Mammary epithelial cell (primary cell): ENCODE results near the gene FOXN1.

Experiments used
- CTCF ChIP-seq, 2 donors: IDR thresholded peaks in 1 of 2; conservative IDR thresholded peaks in 1 of 2; 2 replicates each; pipeline ENCODE4 v1.5.1; 2011 to 2012; ENCODE audit warnings: inconsistent platforms in 2 of 2, low read length in 2 of 2, mild to moderate bottlenecking in 2 of 2, control low read depth in 1 of 2, low read depth in 1 of 2; ENCODE audit not compliant: insufficient read depth in 1 of 2; ENCODE audit errors: extremely low read depth in 1 of 2
- EZH2 ChIP-seq: IDR thresholded peaks from 2 replicates; pipeline ENCODE4 v1.6.1; 2012; ENCODE audit warnings: low read length, inconsistent platforms, borderline replicate concordance

- TF ChIP-seq CTCF (conservative IDR thresholded peaks at IDR 0.05 in 1 of 2, IDR thresholded peaks at IDR 0.05 in 1 of 2; ENCODE audit: extremely low read depth in 1 of 2, insufficient read depth in 1 of 2, low read depth in 1 of 2, low read length in 2 of 2): no peak
- TF ChIP-seq EZH2: no peak
These were observed 35.2 kb upstream of the FOXN1 start for GRCh38 chr17:28470914-28471366.
